TTC549 (cell line): ENCODE measurements around the gene CDC42EP5.
A peak's percentile ranks its signal among the peaks of the same experiment; 100 is the strongest.

ENCODE experiments used
- FAIRE-seq: peaks from 2 replicates; lab custom pipeline; 2012; peaks lifted over from hg19 to GRCh38; lab: Jason Lieb, UNC

The CDC42EP5 gene

GRCh38 chr19:54462047-54462654, 10.9 kb downstream of the CDC42EP5 start:
- no peak for FAIRE-seq

- no peak for FAIRE-seq
Observed at GRCh38 chr19:54461613-54462012, 11.5 kb downstream of the CDC42EP5 start.

- no peak for FAIRE-seq
Observed at GRCh38 chr19:54461210-54461609, 11.9 kb downstream of the CDC42EP5 start.

GRCh38 chr19:54460230-54461005, 12.7 kb downstream of the CDC42EP5 start:
- FAIRE-seq = no peak

GRCh38 chr19:54459282-54460229, 13.5 kb downstream of the CDC42EP5 start:
- FAIRE-seq = no peak

GRCh38 chr19:54458648-54459281, 14.3 kb downstream of the CDC42EP5 start:
- no peak for FAIRE-seq

- FAIRE-seq = no peak
Observed at GRCh38 chr19:54457773-54458647, 15.1 kb downstream of the CDC42EP5 start.

- no peak for FAIRE-seq
Observed at GRCh38 chr19:54456423-54457373, 16.4 kb downstream of the CDC42EP5 start.

- no peak for FAIRE-seq
Observed at GRCh38 chr19:54455786-54456422, 17.2 kb downstream of the CDC42EP5 start.

- FAIRE-seq = no peak
Observed at GRCh38 chr19:54454781-54455675, 18.1 kb downstream of the CDC42EP5 start.

- FAIRE-seq = no peak
Observed at GRCh38 chr19:54453921-54454780, 18.9 kb downstream of the CDC42EP5 start.

GRCh38 chr19:54452626-54453025, 20.5 kb downstream of the CDC42EP5 start:
- FAIRE-seq = no peak

- no peak for FAIRE-seq
Observed at GRCh38 chr19:54451997-54452396, 21.1 kb downstream of the CDC42EP5 start.

- no peak for FAIRE-seq
Observed at GRCh38 chr19:54451331-54451871, 21.7 kb downstream of the CDC42EP5 start.

- no peak for FAIRE-seq
Observed at GRCh38 chr19:54449701-54450069, 23.4 kb downstream of the CDC42EP5 start.

- peak; percentile 74 for FAIRE-seq
Observed at GRCh38 chr19:54448774-54449700, 24.1 kb downstream of the CDC42EP5 start, which contains the start of gene LENG8. LENG8 (plus strand) TSS chr19:54449199; CDS start chr19:54451345, 2,146 bp downstream.
